Measurements from ENCODE around the gene B4GALT2. TPM values are rescaled to one million over a fixed set of nuclear protein-coding genes. Genes with fewer than 3 reads are reported as not detected.

The B4GALT2 gene
- total RNA-seq, 2 donors from 2014 or later = 62.7 to 72.7 TPM

DNA sequence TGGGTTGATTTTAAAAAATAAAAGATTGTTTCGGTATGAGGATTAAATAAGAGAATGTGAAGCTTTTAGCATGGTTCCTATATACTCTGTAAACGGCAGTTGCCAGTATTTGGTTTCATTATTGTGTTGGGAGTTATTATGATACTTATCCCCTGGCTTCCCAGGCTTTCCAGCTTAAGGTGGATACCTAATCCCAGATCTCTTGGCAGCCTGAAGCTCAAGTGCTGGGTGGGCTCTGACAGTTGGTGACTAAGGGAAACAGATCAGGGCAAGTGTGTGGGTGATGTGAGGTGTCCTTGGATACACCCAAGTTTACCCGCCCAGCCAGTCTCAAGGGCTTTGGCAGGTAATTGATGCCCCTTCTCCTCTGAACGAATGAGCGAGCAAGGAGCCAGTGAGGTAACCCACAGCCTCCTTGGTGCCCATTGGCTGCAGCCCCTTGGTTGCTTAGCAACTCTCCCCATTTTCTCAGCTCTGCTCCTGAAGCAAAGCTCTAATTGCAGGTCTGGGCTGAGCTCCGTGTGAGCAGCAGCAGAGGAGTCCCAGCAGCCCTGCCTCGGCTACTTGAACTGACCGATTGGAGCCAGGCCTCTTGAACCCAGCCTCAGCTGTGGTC, 26.2 kb upstream of the B4GALT2 start:
- Mint-ChIP-seq H3K4me1 (peaks cover 14% of the 10 kb centered on the region), H3K36me3 (ENCODE audit: low read depth) (peaks cover 8% of the 10 kb centered on the region), H3K27me3 (ENCODE audit: insufficient read depth) (no peaks in the 10 kb centered on the region), H3K9me3 (no peaks in the 10 kb centered on the region), H3K4me3 (no peak overlapping the region), H3K27ac (no peak overlapping the region)
- TF ChIP-seq, protein P1, sequence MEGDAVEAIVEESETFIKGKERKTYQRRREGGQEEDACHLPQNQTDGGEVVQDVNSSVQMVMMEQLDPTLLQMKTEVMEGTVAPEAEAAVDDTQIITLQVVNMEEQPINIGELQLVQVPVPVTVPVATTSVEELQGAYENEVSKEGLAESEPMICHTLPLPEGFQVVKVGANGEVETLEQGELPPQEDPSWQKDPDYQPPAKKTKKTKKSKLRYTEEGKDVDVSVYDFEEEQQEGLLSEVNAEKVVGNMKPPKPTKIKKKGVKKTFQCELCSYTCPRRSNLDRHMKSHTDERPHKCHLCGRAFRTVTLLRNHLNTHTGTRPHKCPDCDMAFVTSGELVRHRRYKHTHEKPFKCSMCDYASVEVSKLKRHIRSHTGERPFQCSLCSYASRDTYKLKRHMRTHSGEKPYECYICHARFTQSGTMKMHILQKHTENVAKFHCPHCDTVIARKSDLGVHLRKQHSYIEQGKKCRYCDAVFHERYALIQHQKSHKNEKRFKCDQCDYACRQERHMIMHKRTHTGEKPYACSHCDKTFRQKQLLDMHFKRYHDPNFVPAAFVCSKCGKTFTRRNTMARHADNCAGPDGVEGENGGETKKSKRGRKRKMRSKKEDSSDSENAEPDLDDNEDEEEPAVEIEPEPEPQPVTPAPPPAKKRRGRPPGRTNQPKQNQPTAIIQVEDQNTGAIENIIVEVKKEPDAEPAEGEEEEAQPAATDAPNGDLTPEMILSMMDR (conservative IDR thresholded peaks at IDR 0.05) = no peak
- Histone ChIP-seq H3K27me3 (ENCODE audit: control insufficient read depth, insufficient read depth, low read length, poor library complexity, severe bottlenecking) (no peaks in the 10 kb centered on the region), H3K36me3 (ENCODE audit: control insufficient read depth, insufficient read depth, low read length) (peaks cover 25% of the 10 kb centered on the region), H3K4me1 (ENCODE audit: control insufficient read depth, insufficient read depth, low read length) (peaks cover 5% of the 10 kb centered on the region), H3K27ac (ENCODE audit: low read depth, low read length) (no peak overlapping the region), H3K4me3 (ENCODE audit: low read length) (no peak overlapping the region), H3K9me3 (ENCODE audit: control insufficient read depth, low read length) (no peaks in the 10 kb centered on the region), H3K9ac (ENCODE audit: extremely low read depth, low read length, poor library complexity, severe bottlenecking) (no peak overlapping the region)
- 70 to 86% methylated on average over 8 of the region's 8 CpGs for WGBS, 2 experiments (ENCODE audit: insufficient coverage in 1 of 2, insufficient read length in 1 of 2)
- DNase-seq = peak; percentile 90

DNA sequence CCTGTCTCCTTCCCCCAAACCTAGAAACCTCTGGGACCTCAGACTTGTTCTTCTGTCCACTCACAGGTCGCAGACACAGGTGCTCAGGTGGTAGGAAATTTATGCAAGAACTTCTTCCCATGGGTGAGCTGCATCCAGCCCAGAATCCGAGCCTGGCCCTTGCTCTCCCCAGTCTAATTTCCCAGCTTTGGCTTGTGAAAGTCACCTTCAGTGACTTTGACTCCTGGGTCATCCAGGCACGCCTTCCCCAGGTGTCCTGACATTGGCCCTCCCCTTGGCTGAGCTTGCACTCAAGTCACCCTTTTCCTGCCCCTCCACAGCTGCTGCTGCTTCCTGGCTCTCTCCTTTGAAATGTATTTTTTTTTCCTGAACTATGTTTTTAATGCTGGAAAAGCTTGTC, 25.6 kb upstream of the B4GALT2 start:
- no peaks in the 10 kb centered on the region for H3K27me3 ChIP-seq (ENCODE audit: control insufficient read depth, insufficient read depth, low read length, poor library complexity, severe bottlenecking)
- H3K4me1 Mint-ChIP-seq = peaks cover 10% of the 10 kb centered on the region
- H3K27ac Mint-ChIP-seq = no peak overlapping the region
- H3K4me3 ChIP-seq (ENCODE audit: low read length) = no peak overlapping the region
- peaks cover 10% of the 10 kb centered on the region for H3K36me3 Mint-ChIP-seq (ENCODE audit: low read depth)
- no peak overlapping the region for H3K27ac ChIP-seq (ENCODE audit: low read depth, low read length)
- H3K9me3 ChIP-seq (ENCODE audit: control insufficient read depth, low read length) = no peaks in the 10 kb centered on the region
- peaks cover 28% of the 10 kb centered on the region for H3K36me3 ChIP-seq (ENCODE audit: control insufficient read depth, insufficient read depth, low read length)
- no peaks in the 10 kb centered on the region for H3K27me3 Mint-ChIP-seq (ENCODE audit: insufficient read depth)
- no peaks in the 10 kb centered on the region for H3K4me1 ChIP-seq (ENCODE audit: control insufficient read depth, insufficient read depth, low read length)
- H3K9me3 Mint-ChIP-seq = no peaks in the 10 kb centered on the region
- DNase-seq = no peak
- WGBS, 2 experiments (ENCODE audit: insufficient coverage in 1 of 2, insufficient read length in 1 of 2) = 90 to 97% methylated on average over 3 of the region's 3 CpGs
- no peak overlapping the region for H3K9ac ChIP-seq (ENCODE audit: extremely low read depth, low read length, poor library complexity, severe bottlenecking)
- no peak overlapping the region for H3K4me3 Mint-ChIP-seq
- TF ChIP-seq, protein P1 (conservative IDR thresholded peaks at IDR 0.05) = no peak

DNA sequence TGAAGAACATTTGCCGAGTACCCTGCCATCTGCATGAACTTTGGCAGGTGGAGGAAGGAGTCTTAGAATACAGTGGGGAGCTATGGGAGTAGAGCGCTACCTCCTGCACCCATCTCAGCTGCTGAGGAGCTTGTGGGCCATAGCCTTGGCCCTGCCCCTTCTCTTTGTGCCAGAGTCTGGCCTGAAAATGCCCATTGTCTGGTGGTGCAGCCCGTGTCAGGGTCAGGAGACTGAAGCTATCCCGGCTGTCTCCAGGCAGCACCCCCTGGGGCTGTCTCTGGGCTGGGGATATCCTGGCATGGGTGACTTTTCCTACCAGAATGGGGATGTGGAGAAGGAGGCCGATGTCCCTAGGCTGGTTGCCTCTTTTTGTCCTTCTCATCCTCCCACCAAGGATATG, 25.0 kb upstream of the B4GALT2 start:
- Histone ChIP-seq H3K27ac (ENCODE audit: low read depth, low read length) (no peak overlapping the region), H3K27me3 (ENCODE audit: control insufficient read depth, insufficient read depth, low read length, poor library complexity, severe bottlenecking) (no peaks in the 10 kb centered on the region), H3K36me3 (ENCODE audit: control insufficient read depth, insufficient read depth, low read length) (peaks cover 35% of the 10 kb centered on the region), H3K9me3 (ENCODE audit: control insufficient read depth, low read length) (no peaks in the 10 kb centered on the region), H3K4me3 (ENCODE audit: low read length) (no peak overlapping the region), H3K4me1 (ENCODE audit: control insufficient read depth, insufficient read depth, low read length) (no peaks in the 10 kb centered on the region), H3K9ac (ENCODE audit: extremely low read depth, low read length, poor library complexity, severe bottlenecking) (no peak overlapping the region)
- Mint-ChIP-seq H3K4me3 (no peak overlapping the region), H3K27ac (no peak overlapping the region), H3K4me1 (peaks cover 10% of the 10 kb centered on the region), H3K9me3 (no peaks in the 10 kb centered on the region), H3K27me3 (ENCODE audit: insufficient read depth) (no peaks in the 10 kb centered on the region), H3K36me3 (ENCODE audit: low read depth) (peaks cover 10% of the 10 kb centered on the region)
- WGBS, 2 experiments (ENCODE audit: insufficient coverage in 1 of 2, insufficient read length in 1 of 2) = 89 to 100% methylated on average over 2 to 5 of the region's 5 CpGs
- DNase-seq = no peak
- TF ChIP-seq, protein P1 (conservative IDR thresholded peaks at IDR 0.05) = no peak

Data from endodermal cell (in vitro differentiated cells).